DMS53 treated with DMSO at 0.1 percent for 48 hours (cell line): Measurements from ENCODE around the gene HOXD8.

Source experiments
- DNase-seq: peaks from one replicate; lab custom pipeline; 2025; ENCODE audit not compliant: unreplicated experiment; lab: John Stamatoyannopoulos, UW

Gene HOXD8

DNA sequence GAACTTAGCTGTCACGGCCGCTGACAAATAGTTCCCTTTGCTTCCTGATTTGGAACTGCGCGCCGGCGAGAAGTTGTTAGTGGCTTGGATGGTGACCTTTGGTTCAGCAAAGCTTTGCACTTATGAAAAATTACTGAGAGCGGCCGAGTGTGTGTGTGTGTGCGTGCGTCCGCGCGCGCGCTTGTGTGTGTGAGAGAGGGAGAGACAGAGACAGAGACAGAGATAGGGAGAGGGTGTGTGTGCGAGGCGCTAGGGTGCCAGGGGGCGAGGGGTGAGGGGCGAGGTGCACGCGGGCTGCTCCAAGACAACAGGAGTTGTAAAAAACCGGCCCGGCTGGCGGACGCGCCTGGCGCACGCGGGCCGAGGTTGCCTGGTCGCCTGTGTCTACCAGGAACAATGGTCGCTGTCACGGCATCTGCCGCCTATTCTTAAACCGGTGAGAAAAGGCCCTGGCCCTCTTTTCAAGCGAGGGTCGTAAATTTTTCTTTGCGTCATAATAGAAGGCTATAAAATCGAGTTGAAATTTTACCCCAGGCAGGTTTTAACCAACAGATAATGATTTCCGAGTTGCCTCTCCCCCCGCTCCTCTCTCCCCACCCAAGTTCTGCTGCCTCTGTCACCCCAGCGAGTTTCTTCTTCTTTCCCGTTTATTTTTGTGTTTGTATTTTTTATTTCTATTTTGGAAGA lies 28.1 kb downstream of the HOXD8 start:
- peak; percentile 79 for DNase-seq

DNA sequence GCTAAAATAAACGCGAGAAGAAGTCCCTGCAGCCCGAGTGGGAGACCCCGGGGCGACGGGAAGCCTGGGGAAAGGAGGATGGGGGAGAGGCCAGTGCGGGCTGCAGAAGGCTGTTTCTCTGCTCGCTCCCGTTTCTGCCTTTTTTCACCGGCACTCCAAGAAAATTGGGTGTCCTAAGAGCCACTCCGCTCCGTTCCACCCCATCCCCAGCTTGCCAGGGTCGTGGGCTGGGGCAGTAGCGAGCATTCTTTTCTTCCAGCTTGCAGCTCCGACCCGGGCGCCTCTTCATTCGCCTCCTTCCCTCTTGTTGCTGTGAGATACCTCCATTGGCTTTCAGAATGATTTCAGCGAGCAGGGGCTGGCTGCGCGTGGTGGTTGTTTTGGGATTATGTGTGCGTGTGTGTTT lies 28.7 kb downstream of the HOXD8 start:
- peak; percentile 59 for DNase-seq

DNA sequence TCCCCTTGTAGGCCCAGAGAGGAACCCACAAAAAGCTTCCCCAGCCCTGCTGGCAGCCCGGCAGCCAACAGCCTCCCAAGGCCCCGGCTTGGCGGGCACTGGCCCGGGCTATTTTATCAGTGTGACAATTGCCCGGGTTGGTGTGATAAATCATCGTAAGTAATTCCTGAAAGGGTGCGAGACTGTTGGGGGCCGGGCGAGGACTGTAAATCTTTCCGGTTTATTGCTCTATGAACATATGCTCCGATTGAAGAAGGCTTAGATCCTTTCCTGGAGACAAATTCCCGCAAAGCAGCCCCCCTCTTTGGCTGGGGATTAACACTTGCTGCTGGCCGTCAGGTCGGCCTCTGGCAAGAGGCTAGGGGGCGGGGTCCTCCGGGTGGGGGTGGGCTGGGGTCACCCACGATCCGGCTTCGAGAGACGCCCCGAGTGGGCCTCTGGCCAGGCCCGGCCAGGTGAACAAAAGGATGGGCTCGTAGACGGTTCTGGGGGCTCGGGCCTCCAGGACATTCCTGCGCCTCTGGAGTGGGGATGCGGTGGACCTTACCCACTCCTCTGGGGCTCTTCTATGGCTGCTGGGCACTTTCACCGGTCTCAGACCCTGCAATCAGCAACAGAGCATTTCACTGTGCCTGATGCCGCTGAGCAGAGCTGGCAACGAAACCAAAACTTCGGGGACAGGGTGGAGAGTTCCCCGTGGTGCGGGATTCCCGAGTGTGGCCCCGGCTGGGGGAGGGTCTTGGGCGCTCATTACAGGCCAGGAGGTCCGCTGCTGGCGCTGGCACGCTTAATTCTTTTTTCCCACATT lies 29.6 kb downstream of the HOXD8 start:
- no peak for DNase-seq

DNA sequence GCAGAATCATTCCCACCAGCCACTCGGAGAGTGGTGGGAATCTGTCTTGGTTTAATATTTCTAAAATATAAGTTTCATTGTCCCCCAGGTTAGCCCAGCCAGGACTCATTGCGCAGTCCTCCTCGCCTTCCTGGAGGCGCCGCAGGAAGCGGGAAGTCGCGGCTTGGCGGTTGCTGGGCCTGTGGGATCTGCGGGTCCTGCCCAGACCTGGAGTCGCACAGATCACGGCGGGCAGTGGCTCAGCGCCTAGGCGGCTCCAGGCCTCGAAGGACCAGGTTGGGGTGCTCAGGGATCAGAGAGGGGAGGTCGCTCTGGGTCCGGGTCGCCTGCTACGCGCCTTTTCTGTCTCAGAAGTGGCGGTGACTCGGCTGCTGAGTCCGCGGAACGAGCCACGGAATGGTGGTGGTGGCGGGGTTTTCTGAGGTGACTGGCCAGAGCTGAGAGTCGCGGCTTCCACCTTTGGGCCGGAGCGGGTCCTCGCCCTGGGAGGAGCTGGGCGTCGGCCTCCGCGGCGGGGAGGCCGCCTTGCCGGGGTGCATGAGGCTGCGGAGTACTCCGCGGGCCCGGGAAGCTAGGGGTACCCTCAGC lies 30.3 kb downstream of the HOXD8 start:
- DNase-seq, result peak; percentile 28

DNA sequence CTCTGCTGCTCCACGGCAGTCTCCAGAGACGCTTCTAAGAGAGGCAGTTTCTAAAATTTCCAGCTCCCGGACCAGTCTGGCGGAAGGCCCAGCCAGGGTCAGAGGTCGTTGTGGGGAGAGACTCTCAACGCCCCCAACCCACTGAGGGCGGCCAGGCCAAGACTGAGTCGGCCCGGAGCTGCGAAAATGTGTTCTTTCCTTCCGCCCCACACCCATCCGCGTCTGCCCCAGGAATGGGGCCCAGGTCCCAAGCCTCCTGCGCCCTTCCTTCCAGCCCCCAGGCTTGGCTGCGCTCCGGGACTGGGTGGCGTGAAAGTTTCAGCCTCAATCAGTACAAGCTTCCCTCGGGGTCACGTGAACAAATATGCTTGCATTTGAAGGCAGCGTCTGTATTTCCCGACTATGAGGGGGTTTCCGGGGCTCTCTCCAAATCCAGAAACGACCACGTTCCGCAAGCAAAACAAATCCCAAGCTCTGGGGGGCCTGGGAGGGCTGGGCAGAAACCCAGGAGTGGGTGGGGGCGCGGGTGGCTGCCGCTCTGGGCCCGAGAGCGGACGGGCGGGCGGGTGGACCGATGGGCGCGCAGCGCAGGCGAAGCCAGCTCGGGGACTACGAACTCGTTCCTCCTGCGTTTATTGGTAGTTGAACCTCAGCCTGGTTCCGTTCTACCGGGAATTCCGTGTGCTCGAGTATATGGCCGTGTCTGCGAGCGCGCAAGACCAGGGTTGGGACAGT lies 30.9 kb downstream of the HOXD8 start:
- no peak for DNase-seq

DNA sequence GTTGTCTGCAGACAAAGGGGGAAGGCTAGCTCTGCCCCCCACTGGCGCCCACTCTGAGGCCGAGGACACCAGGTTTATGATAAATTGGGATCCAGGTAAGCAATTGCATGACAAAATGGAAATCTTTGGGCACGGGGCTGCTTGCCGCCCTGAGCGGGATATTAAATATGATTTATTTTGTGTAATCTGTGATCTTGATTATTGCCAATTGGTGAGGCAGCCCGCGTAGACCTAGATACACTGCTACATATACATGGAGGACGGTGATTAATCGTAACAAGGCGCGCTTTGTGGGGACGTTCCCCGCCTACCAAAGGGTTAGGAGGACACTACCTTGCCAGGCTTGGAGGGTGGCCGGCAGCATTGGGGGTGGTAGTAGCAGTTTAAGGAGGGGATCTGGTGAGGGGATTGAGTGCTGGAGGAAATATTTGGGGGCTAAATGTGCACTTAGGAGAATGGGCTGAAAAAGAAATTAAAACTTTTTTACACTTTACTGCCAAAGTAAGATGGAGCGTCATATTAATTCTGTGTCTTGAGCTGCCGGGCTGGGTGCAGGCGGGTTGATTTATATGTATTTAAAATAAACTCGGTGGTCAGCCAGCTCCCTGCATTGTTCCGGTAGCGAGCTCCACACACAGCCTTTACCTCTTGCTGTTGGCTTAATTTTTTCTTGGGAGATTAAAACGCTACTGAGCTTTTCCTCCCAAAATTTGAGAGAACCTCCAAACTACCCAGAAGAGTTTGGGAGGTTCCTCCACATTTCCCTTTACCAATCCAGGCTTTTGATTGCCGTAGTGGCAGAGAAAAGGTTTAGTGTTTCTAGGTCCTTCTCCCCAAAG lies 31.7 kb downstream of the HOXD8 start:
- DNase-seq, result no peak

DNA sequence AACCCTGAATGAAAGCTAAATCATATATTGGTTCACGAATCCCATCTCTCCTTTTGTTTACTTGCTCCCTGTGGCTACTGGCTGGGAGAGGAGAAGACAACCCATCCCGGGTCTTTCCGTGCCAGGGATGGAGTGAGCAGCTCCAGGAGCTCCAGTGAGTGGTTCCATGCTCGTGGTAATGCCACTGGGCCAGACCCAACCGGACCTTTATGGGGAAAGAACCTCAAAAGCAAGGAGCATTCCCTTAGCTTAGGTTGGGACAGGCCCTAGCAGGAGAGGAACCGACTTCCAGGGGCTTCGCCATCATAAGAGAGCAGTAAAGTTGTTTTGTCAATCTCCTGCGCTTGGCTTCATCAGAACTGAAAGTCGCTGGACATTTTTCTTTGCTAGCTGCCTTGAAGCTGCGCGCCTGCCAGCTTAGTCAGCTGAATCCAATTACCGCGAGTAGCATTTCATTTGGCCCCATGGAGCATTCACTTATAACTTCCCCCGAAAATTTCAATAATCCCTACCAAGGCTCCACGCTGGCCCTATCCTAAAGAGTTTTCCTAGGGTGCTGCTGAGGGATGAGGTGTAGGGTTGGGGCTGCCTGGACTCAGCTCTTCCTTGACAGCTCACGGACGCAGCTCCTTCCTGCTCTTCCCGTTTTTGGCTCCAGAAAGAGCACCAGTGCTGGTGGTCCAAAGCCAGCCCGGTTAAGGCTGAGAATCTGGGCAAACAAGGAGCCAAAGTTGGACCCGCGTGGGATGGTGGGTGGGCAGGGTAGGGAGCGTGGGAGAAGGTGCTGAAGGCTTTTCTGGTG lies 32.5 kb downstream of the HOXD8 start:
- no peak for DNase-seq

DNA sequence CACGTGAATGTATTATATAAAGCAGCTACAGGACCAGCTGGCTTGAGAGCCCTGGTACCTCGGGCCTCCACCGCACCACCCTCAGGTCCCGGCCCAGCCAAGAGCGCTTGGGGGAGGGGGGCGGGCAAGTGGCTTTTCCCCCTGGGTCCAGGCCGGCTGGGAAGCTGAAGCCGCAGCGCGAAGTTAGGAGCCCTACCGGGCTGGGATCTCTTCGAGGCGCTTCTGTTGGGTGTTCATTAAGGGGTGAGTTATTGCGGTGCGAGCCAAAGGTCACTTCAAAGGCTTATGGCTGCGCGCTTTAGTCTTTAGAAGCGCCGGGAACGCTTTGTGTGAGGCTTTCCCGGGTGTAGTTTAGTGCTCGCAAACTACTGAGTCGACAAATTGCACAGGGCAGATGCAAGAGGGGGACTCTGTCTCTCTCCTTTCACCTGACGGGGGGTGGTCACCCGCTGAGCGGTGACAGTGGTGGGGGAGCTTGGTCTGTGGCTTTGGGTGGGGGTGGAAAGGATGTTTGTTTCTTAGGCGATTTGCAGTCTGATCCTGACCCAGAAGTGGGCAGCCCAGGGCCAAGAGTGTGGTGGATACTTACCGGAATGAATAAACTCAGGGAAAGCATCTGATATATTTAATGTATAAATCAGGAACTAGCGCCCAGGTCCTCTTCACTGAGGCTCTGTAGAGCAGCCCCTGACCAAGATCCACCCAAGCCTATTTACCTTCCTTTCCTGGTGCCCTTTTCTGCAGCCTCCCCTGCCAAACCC lies 33.6 kb downstream of the HOXD8 start:
- no peak for DNase-seq

DNA sequence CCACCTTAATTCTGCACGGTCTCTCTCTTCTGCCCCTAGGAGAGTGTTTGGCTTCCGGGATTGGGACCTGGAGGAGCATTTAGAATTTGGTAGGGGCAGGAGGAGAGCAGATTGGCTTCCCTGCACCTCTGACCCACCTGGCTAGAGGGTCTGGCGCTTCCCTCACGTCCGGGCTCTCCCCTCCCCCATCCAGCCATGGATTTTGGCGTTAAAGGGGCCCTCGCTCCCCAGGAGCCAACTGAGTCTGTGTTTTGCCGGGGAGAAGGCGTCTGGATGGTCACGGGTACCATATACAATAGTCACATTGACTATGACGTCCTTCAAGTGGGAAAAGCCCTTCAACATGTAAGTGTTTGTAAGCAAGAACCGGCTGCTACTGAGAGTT lies 34.2 kb downstream of the HOXD8 start:
- no peak for DNase-seq

DNA sequence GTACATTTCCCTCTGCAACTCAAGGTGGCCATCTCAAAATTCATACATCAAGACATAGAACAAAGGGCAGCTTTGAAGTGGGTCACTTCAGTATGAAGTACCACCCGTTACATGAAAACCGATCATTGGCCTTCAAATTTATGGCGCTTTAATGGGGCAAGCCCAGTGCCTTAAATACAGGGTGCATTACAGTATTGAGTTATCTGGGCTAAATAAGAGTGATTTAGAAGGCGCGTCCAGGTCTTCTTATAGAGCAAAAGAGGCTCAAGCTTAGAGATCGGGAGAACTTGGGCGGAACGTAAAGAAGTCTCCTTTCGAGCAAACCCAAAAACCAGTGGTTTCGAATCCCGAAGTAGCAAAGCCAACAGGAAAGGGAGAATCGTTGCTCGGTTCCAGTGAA lies 34.7 kb downstream of the HOXD8 start:
- no peak for DNase-seq

DNA sequence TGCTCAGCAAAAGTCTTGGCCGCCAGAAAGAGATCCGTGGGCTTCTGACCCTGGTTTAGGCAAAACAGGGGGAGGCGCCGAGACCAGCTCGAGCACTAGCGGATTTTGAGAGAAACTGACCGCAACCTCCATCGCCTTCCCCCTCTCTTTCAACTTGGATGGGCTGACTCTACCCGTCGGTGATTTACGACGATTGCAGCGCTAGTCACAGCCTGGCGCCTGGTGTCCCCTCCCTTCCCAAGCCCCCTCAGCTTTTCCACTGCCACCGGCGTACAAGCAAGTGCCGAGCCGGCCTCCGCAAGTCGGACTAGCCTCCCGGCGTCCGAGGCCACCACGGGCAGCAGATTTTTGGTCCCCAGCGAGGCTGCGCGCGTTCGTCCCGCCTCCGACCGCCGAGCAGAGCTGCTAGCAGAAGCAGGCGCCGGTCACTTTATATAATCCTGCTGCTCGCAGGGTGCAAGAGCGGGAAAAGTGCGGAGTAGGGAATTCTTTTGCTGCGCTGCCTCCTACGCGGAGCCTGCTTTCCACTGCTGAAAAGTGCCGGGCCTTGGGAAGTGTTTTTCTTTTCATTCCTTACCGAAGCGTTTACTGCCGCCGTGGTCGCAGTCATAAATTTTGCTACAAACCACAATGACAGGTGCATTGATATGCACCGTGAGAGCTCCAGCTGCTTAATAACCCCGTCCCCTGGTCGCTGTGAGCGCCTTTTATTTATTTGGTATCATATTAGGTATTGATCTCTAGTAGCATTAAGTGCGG lies 35.3 kb downstream of the HOXD8 start:
- DNase-seq, result no peak

DNA sequence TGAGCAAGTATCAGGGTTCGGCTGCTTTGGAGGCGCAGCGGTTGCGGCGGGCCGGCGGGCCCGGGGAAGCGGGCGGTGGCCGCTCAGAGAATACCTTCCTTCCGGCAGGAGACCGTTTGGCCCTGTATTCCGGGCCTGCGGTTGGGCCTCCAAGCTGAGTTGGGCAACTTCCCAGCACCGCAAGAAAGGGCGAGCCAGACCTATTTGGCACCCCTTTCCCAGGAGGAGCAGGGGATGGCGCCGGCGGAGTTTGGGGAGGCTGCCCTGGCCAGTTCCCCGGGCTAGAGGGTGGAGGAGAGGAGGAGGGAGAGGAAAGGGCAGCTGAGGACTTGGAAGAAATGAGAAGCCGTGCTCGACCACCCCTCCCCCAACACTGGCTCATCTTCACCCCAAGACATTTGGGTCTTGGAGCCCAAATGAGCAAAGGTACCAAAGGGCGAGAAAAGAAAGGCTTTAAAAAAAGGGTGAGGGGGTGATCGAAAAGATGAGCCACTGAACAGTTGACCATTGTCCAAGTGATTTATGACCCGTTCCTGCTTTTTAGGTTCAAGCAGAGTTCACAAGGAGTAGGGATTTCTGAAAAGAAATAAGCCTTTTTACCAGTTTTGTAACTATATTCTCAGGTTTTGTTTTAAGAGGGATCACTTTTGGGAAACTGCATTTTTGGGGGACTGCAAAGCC lies 36.0 kb downstream of the HOXD8 start:
- no peak for DNase-seq

DNA sequence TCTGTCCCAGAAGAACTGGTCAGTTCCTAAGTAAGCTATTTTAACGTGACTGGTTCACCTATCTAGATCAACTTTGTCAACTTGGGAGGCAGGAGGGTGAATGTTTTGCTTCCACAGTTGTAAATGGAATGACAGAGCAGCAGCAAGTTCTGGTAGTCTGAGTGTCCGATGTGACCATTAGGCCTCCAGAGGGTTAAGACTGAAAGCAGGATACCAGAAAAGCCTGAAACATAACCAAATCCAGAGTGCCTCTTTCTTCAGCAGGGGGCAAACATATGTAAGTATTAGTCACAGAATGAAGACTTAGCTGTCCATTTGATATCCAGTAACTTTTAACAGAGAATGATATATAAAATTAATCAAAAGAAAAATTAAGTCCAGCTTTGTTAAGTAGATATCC lies 36.8 kb downstream of the HOXD8 start:
- DNase-seq, result no peak

DNA sequence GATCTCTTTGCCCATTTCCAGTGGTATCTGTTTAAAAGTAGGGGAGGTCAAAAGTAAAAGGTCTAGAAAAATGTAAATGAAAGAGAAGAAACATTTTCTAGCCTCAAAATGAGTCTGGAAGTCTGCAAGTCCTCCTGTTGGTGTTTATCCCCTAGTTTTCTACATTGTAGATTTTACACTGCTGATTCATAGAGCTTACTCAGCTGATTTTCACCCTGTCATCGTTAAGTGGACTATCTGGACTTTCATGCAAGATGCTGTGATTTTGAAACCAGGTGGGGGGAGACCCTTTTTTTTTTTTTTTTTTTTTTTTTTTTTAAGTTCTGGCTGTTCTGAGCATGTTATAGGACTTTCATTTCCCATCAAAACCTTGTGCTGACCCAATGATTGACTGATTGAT lies 37.9 kb downstream of the HOXD8 start:
- no peak for DNase-seq

DNA sequence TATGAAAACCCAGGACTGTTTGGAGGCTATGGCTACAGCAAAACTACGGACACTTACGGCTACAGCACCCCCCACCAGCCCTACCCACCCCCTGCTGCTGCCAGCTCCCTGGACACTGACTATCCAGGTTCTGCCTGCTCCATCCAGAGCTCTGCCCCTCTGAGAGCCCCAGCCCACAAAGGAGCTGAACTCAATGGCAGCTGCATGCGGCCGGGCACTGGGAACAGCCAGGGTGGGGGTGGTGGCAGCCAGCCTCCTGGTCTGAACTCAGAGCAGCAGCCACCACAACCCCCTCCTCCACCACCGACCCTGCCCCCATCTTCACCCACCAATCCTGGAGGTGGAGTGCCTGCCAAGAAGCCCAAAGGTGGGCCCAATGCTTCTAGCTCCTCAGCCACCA lies 39.7 kb downstream of the HOXD8 start:
- DNase-seq, result no peak

DNA sequence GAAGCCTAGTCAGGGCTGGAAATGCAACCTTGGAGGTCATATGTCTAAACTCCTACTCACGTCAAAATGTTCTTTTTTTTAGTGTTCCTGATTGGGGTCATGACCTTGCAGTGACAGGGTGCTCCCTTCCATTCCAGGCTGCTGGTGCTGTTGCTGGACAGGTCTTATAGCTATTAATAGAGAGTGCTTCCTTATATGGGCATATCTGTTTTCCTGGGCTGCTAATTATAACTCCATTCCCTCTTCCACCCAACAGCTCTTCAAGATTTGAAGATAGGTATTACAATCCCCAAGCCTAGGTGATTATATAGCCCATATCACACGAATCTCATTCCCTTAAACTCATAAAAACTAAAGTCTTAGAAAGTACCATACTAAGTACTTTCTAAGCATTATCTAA lies 40.2 kb downstream of the HOXD8 start:
- no peak for DNase-seq

DNA sequence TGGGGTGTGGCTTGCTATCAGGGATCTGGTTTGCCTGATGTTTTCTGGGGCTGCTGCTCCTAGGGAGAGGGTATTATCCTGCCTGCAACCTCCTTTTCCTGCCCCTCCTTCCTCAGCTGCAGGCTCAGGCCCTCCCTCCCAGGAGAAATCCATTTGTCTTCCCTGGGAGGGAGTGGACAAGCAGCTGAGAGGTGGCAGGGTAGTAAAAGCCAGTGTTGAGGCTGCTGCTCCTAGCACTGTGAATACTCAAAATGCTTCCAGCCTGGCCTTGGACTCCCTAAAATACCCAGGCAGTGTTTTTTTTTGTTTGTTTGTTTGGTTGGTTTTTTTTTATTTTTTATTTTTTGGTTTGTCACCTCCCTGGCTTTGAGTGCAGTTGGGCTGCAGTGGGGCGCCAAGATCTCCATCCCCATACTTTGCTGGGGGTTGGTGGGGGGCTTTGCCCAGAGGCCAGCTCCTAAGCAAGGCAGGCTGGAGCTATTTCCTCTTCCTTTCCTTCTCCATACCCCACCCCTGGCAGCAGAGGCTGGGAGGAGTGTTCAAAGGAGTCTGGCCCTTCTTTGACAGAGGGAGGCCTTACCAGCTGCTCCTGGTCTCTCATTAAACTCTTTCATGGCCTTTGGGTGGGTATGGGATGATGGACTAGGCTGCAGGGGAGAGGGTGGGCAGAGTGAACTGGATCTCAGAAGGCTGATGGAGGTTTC lies 41.2 kb downstream of the HOXD8 start:
- no peak for DNase-seq
